Measurements from ENCODE around the gene KLHL36. TPM values are rescaled to one million over a fixed set of nuclear protein-coding genes. Genes with fewer than 3 reads are reported as not detected.
A peak's percentile ranks its signal among the peaks of the same experiment; 100 is the strongest.
"Not testable (repeated sequence)": the region's sequence is repeated elsewhere in the genome, so short reads cannot be mapped to it uniquely, and the experiment has no call there.

Gene KLHL36
- total RNA-seq, 1 donor from 2014 or later: 43.8 TPM

DNA sequence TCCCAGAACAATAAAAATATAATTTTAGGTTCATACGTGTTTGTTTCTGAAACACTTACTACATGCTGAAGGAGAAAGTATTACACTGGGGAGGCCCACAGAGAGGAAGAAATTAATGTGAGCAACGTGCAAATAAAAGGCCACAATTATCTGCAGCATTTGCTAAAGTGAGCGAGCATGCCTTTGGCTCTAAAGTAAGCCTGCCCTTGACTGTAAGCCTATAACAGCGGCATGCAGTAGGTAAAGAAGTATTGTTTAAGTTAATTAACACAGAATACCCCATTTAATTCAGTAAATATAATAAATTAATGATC, 17.2 kb upstream of the KLHL36 start:
- Mint-ChIP-seq H3K27me3 (ENCODE audit: low read depth) (no peaks in the 10 kb centered on the region), H3K27ac (ENCODE audit: unreplicated experiment) (no peak overlapping the region), H3K9me3 (ENCODE audit: low read depth) (no peaks in the 10 kb centered on the region), H3K36me3 (ENCODE audit: low read depth) (no peaks in the 10 kb centered on the region), H3K4me3 (ENCODE audit: unreplicated experiment) (no peak overlapping the region), H3K4me1 (ENCODE audit: low read depth) (peaks cover 13% of the 10 kb centered on the region)
- no peak for DNase-seq (ENCODE audit: low spot score)
- TF ChIP-seq CTCF (IDR thresholded peaks at IDR 0.05): no peak

DNA sequence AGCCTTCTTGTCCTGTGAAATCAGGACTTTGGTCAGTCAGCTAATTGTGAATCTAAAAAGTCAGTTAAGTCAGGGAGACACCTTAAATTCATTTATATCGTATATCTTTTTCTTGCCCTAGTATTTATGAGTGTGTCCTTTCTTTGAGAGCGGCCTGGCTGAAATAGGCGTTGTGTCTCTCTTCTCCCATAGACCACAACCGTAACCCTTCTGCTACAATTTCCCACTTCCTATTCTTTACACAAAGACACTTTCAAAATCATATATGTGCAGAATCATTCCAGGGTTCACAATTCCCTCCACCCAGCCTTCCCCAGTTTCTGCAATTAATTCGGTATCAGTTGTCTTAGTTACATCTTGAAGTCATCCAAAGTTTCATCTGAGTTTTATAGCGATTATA, 16.4 kb upstream of the KLHL36 start:
- Mint-ChIP-seq H3K4me3 (ENCODE audit: unreplicated experiment) (no peak overlapping the region), H3K36me3 (ENCODE audit: low read depth) (no peaks in the 10 kb centered on the region), H3K27me3 (ENCODE audit: low read depth) (no peaks in the 10 kb centered on the region), H3K4me1 (ENCODE audit: low read depth) (peaks cover 13% of the 10 kb centered on the region), H3K9me3 (ENCODE audit: low read depth) (peaks cover 2% of the 10 kb centered on the region), H3K27ac (ENCODE audit: unreplicated experiment) (no peak overlapping the region)
- TF ChIP-seq CTCF (IDR thresholded peaks at IDR 0.05): no peak
- no peak for DNase-seq (ENCODE audit: low spot score)

GRCh38 chr16:84632862-84633261, 15.4 kb upstream of the KLHL36 start:
- H3K4me1 Mint-ChIP-seq (ENCODE audit: low read depth): peaks cover 13% of the 10 kb centered on the region
- H3K36me3 Mint-ChIP-seq (ENCODE audit: low read depth); H3K27ac Mint-ChIP-seq (ENCODE audit: unreplicated experiment); H3K9me3 Mint-ChIP-seq (ENCODE audit: low read depth); DNase-seq (ENCODE audit: low spot score); H3K4me3 Mint-ChIP-seq (ENCODE audit: unreplicated experiment); H3K27me3 Mint-ChIP-seq (ENCODE audit: low read depth): not testable (repeated sequence)

DNA sequence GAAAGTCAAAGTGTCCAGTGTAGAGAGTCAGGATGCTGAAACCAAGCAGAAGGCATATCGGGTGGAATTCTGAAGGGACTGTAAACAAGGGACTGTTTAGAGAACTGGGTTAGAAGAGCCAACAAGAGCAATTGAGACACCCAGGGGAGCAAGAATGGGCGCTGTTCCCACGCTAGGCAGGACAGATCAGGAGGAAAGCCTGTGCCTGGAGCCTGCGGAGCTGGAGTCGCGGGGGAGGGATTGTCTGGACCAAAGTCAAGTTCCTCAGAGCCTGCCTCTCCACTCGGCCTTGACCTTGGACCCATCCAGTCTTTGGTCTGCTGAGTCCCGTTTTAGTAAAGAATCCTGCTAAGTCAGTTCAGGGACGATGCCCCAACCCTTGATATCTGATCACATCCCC, 14.7 kb upstream of the KLHL36 start:
- Mint-ChIP-seq H3K27ac (ENCODE audit: unreplicated experiment) (peak overlapping the region; percentile 62), H3K4me1 (ENCODE audit: low read depth) (peaks cover 13% of the 10 kb centered on the region), H3K36me3 (ENCODE audit: low read depth) (no peaks in the 10 kb centered on the region), H3K27me3 (ENCODE audit: low read depth) (no peaks in the 10 kb centered on the region), H3K4me3 (ENCODE audit: unreplicated experiment) (no peak overlapping the region), H3K9me3 (ENCODE audit: low read depth) (peaks cover 3% of the 10 kb centered on the region)
- no peak for DNase-seq (ENCODE audit: low spot score)
- TF ChIP-seq CTCF (IDR thresholded peaks at IDR 0.05): no peak

- H3K9me3 Mint-ChIP-seq (ENCODE audit: low read depth): peaks cover 3% of the 10 kb centered on the region
- H3K4me1 Mint-ChIP-seq (ENCODE audit: low read depth): peaks cover 13% of the 10 kb centered on the region
- TF ChIP-seq CTCF (IDR thresholded peaks at IDR 0.05): no peak
- DNase-seq (ENCODE audit: low spot score): no peak
- H3K4me3 Mint-ChIP-seq (ENCODE audit: unreplicated experiment): no peak overlapping the region
- H3K36me3 Mint-ChIP-seq (ENCODE audit: low read depth): no peaks in the 10 kb centered on the region
- no peak overlapping the region for H3K27ac Mint-ChIP-seq (ENCODE audit: unreplicated experiment)
- H3K27me3 Mint-ChIP-seq (ENCODE audit: low read depth): no peaks in the 10 kb centered on the region
These were observed 12.6 kb upstream of the KLHL36 start for GRCh38 chr16:84635702-84636101.

- peaks cover 3% of the 10 kb centered on the region for H3K9me3 Mint-ChIP-seq (ENCODE audit: low read depth)
- no peak for TF ChIP-seq CTCF (IDR thresholded peaks at IDR 0.05)
- no peaks in the 10 kb centered on the region for H3K36me3 Mint-ChIP-seq (ENCODE audit: low read depth)
- DNase-seq (ENCODE audit: low spot score): no peak
- H3K27me3 Mint-ChIP-seq (ENCODE audit: low read depth): no peaks in the 10 kb centered on the region
- H3K27ac Mint-ChIP-seq (ENCODE audit: unreplicated experiment): no peak overlapping the region
- H3K4me3 Mint-ChIP-seq (ENCODE audit: unreplicated experiment): no peak overlapping the region
- H3K4me1 Mint-ChIP-seq (ENCODE audit: low read depth): peaks cover 27% of the 10 kb centered on the region
These were observed 10.6 kb upstream of the KLHL36 start for GRCh38 chr16:84637709-84638108.
